GM23248 (cell line): ENCODE results near the gene ZNF346.

ENCODE experiments used
- EZH2 ChIP-seq: fragments of 200-600 bp; sonication (generic); IDR thresholded peaks from 2 replicates; pipeline ENCODE4 v1.6.1; 2018; ENCODE audit warnings: antibody characterized with exemption, mild to moderate bottlenecking; ENCODE audit not compliant: insufficient read depth, poor library complexity, severe bottlenecking
- EZH2phosphoT487 ChIP-seq: fragments of 200-600 bp; sonication (generic); IDR thresholded peaks from 2 replicates; pipeline ENCODE4 v1.6.1; 2018; ENCODE audit warnings: antibody characterized with exemption, moderate library complexity, mild to moderate bottlenecking, low read depth; ENCODE audit not compliant: insufficient read depth

DNA sequence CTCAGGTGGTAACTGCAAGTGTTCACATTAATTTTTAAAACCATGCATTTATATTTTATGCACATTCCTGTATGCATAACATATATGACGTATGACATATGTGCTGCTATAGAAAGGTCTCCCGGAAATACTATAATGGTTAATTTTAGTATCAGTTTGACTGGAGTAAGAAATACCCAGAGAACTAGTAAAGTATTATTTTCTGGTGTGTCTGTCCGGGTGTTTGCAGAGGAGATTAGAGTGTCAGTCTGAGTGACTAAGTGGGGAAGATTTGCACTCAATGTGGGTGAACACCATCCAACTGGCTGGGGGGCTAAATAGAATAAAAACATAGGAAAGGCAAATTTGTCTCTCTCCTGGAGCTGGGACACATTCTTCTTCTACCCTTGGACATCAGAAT is 42.8 kb upstream of the ZNF346 start:
- TF ChIP-seq EZH2 (no peak), EZH2phosphoT487 (no peak)
